ENCODE results near the gene CCL15. TPM values are rescaled to one million over a fixed set of nuclear protein-coding genes. Genes with fewer than 3 reads are reported as not detected.
A peak's percentile ranks its signal among the peaks of the same experiment; 100 is the strongest.

CCL15 gene
- total and polyA plus RNA-seq, 2 of the 13 experiments (the other 11 are each of a cell fraction or from before 2014, with no cell fraction given): 29.2 to 45.9 TPM

DNA sequence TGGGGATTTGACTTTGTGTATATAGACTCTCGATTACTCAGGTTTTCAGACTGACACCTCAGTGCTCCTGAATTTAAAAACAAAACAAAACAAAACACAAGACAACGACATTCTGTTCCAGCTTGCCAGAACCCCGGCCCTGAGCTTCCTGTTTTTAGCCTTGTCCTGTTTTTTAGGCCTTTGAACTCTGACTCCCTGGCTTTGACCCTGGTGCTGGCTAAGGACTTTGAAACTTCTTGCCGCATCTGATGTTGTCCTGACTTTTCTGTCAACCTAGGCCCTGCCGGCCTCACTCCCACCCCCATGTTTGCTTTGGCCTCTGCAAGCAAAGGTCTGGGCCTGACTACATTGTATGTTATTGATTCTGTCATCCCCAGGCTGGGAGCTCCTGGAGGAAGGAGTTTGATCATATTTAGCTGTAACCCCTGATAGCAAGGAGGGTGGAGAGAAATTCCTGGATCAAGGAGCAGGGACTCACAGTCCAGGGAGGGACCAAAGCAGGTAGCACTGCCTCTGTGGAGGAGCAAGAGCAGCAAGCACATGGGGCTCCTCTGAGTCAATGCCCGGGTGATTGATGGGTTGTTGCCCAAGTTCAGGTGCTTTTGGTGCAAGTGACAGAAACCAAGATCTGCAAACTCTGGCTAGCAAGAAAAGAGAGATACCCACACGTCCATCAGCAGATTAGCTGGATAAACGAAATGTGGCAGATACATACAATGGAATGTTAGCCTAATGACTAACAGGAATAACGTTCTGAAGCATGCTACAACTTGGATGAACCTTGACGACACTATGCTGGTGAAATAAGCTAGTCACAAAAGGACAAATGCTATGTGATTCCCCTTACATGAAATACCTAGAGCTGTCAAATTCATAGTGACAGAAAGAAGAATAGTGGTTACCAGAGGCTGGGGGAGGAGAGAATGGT lies 27.8 kb downstream of the CCL15 start (continued):
- TF ChIP-seq, protein P1, sequence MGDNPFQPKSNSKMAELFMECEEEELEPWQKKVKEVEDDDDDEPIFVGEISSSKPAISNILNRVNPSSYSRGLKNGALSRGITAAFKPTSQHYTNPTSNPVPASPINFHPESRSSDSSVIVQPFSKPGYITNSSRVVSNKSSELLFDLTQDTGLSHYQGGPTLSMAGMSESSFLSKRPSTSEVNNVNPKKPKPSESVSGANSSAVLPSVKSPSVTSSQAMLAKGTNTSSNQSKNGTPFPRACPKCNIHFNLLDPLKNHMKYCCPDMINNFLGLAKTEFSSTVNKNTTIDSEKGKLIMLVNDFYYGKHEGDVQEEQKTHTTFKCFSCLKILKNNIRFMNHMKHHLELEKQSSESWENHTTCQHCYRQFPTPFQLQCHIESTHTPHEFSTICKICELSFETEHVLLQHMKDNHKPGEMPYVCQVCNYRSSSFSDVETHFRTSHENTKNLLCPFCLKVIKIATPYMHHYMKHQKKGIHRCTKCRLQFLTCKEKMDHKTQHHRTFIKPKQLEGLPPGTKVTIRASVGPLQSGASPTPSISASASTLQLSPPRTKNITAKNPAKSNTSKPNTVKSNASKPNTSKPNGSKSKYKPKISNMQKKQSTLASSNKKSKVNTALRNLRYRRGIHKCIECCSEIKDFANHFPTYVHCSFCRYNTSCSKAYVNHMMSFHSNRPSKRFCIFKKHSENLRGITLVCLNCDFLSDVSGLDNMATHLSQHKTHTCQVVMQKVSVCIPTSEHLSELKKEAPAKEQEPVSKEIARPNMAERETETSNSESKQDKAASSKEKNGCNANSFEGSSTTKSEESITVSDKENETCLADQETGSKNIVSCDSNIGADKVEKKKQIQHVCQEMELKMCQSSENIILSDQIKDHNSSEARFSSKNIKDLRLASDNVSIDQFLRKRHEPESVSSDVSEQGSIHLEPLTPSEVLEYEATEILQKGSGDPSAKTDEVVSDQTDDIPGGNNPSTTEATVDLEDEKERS (CRISPR knock-in tag; IDR thresholded peaks at IDR 0.05): no peak; the same call in 1 of the 2 replicates
- TF ChIP-seq ZNF30 (CRISPR knock-in tag; IDR thresholded peaks at IDR 0.05) (no peak), POLR2A (IDR thresholded peaks at IDR 0.05; ENCODE audit: insufficient read depth in 1 of 2, low read depth in 2 of 2, low read length in 2 of 2) (0 out of 4 replicates have a peak, but pooled peaks have one; percentile 29 to 40), ZNF547 (CRISPR knock-in tag; IDR thresholded peaks at IDR 0.05) (no peak), HHEX (CRISPR knock-in tag; IDR thresholded peaks at IDR 0.05) (peak; percentile 87), ATM (IDR thresholded peaks at IDR 0.05; ENCODE audit: borderline replicate concordance) (no peak), SMYD3 (CRISPR knock-in tag; IDR thresholded peaks at IDR 0.05) (peak; percentile 82; the same call in 1 of the 2 replicates), SKI (IDR thresholded peaks at IDR 0.05; ENCODE audit: partially characterized antibody) (peak; percentile 100), LCORL (IDR thresholded peaks at IDR 0.05) (peak; percentile 57; the same call in 1 of the 2 replicates), LCORL (CRISPR knock-in tag; IDR thresholded peaks at IDR 0.05) (peak; percentile 83)
- TF ChIP-seq, protein P2, sequence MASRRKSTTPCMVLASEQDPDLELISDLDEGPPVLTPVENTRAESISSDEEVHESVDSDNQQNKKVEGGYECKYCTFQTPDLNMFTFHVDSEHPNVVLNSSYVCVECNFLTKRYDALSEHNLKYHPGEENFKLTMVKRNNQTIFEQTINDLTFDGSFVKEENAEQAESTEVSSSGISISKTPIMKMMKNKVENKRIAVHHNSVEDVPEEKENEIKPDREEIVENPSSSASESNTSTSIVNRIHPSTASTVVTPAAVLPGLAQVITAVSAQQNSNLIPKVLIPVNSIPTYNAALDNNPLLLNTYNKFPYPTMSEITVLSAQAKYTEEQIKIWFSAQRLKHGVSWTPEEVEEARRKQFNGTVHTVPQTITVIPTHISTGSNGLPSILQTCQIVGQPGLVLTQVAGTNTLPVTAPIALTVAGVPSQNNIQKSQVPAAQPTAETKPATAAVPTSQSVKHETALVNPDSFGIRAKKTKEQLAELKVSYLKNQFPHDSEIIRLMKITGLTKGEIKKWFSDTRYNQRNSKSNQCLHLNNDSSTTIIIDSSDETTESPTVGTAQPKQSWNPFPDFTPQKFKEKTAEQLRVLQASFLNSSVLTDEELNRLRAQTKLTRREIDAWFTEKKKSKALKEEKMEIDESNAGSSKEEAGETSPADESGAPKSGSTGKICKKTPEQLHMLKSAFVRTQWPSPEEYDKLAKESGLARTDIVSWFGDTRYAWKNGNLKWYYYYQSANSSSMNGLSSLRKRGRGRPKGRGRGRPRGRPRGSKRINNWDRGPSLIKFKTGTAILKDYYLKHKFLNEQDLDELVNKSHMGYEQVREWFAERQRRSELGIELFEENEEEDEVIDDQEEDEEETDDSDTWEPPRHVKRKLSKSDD (CRISPR knock-in tag; IDR thresholded peaks at IDR 0.05; ENCODE audit: low read depth): 0 out of 2 replicates have a peak, but pooled peaks have one; percentile 58
- TF ChIP-seq, protein P3, sequence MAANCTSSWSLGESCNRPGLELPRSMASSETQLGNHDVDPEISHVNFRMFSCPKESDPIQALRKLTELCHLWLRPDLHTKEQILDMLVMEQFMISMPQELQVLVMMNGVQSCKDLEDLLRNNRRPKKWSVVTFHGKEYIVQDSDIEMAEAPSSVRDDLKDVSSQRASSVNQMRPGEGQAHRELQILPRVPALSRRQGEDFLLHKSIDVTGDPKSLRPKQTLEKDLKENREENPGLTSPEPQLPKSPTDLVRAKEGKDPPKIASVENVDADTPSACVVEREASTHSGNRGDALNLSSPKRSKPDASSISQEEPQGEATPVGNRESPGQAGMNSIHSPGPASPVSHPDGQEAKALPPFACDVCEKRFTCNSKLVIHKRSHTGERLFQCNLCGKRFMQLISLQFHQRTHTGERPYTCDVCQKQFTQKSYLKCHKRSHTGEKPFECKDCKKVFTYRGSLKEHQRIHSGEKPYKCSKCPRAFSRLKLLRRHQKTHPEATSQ (CRISPR knock-in tag; IDR thresholded peaks at IDR 0.05; ENCODE audit: borderline replicate concordance): peak; percentile 82; the same call in 1 of the 2 replicates
- TF ChIP-seq, protein P4, sequence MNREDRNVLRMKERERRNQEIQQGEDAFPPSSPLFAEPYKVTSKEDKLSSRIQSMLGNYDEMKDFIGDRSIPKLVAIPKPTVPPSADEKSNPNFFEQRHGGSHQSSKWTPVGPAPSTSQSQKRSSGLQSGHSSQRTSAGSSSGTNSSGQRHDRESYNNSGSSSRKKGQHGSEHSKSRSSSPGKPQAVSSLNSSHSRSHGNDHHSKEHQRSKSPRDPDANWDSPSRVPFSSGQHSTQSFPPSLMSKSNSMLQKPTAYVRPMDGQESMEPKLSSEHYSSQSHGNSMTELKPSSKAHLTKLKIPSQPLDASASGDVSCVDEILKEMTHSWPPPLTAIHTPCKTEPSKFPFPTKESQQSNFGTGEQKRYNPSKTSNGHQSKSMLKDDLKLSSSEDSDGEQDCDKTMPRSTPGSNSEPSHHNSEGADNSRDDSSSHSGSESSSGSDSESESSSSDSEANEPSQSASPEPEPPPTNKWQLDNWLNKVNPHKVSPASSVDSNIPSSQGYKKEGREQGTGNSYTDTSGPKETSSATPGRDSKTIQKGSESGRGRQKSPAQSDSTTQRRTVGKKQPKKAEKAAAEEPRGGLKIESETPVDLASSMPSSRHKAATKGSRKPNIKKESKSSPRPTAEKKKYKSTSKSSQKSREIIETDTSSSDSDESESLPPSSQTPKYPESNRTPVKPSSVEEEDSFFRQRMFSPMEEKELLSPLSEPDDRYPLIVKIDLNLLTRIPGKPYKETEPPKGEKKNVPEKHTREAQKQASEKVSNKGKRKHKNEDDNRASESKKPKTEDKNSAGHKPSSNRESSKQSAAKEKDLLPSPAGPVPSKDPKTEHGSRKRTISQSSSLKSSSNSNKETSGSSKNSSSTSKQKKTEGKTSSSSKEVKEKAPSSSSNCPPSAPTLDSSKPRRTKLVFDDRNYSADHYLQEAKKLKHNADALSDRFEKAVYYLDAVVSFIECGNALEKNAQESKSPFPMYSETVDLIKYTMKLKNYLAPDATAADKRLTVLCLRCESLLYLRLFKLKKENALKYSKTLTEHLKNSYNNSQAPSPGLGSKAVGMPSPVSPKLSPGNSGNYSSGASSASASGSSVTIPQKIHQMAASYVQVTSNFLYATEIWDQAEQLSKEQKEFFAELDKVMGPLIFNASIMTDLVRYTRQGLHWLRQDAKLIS (CRISPR knock-in tag; IDR thresholded peaks at IDR 0.05): peak; percentile 22; the same call in 1 of the 2 replicates
